Stomach (tissue), 4 donors: Measurements from ENCODE around the gene SYNE3.

ENCODE experiments used
- CTCF ChIP-seq, 7 experiments: fragments of 450-650 bp in 4 of 7; fragments of 200-600 bp in 3 of 7; sonication (generic) in 3 of 7; IDR thresholded peaks; one replicate each; pipeline ENCODE4 v1.5.1; 2016 to 2019; ENCODE audit warnings: antibody characterized with exemption in 7 of 7, control low read depth in 2 of 7, mild to moderate bottlenecking in 1 of 7
- EP300 ChIP-seq: sonication (generic); formaldehyde crosslinking; IDR thresholded peaks from one replicate; pipeline ENCODE4 v1.6.1; 2017; ENCODE audit warnings: antibody characterized with exemption
- POLR2A ChIP-seq, 4 donors: fragments of 450-650 bp; IDR thresholded peaks; one replicate each; pipeline ENCODE4 v1.6.1; 2016; ENCODE audit warnings: antibody characterized with exemption in 4 of 4, control low read depth in 2 of 4, mild to moderate bottlenecking in 1 of 4, moderate library complexity in 1 of 4
- POLR2AphosphoS5 ChIP-seq, 3 donors: sonication (generic); formaldehyde crosslinking; IDR thresholded peaks; one replicate each; pipeline ENCODE4 v1.6.1; 2016; ENCODE audit warnings: antibody characterized with exemption in 3 of 3

- TF ChIP-seq CTCF (IDR thresholded peaks at IDR 0.05) (no peak), POLR2AphosphoS5 (IDR thresholded peaks at IDR 0.05) (no peak), POLR2A (IDR thresholded peaks at IDR 0.05) (no peak), EP300 (no peak)
Measured at GRCh38 chr14:95548328-95548929, 32.0 kb upstream of the SYNE3 start.
